Measurements from ENCODE around the gene FDXR.

DNA sequence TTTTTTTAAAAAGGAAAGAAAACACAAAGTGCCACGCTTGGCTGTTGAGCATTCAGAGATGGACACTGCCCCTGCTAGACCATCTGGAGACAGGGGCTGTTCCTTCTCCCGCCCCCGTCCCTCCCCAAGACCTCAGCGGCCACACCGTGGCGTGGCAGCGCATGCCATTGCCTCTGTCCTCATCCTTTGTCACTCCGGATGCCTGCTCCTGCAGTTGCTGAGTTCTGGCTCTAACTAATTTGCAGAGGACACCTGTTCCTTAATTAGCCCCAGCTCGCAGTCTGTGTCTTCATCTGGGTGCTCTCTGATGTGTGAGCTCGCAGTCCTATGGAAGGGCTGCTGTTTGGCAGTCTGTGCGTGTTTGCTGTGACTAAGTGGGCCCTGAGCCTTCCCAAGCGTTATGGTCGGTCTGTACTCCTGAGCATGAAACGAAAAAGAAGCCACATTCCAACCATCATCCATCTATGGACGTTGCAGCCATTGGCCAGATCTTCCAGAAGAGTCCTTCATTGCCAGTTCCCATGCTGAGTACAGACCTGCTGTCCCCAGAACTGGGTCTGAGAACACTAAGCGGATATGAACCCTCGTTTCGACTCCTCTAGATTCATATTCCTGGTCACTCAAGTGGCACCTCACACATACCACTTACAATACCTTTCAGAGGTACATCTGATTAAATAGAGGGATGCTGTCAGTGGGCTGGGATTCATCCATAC, 55.7 kb downstream of the FDXR start:
- TF ChIP-seq POLR2AphosphoS5 (IDR thresholded peaks at IDR 0.05; ENCODE audit: borderline replicate concordance, low read depth, low read length): no peak
- no peak for TF ChIP-seq EZH2 (IDR thresholded peaks at IDR 0.05)
- no peak for TF ChIP-seq FOXP2 (optimal IDR thresholded peaks at IDR 0.05; ENCODE audit: control extremely low read depth, extremely low read length, insufficient read depth)
